VCaP (cell line): Measurements from ENCODE around the gene MACROH2A2.
"Not testable (repeated sequence)": the region's sequence is repeated elsewhere in the genome, so short reads cannot be mapped to it uniquely, and the experiment has no call there.

ENCODE experiments used
- H3K27ac ChIP-seq: fragments of 450-650 bp; 2 replicates; pipeline ENCODE4 v1.5.1; 2017
- TF ChIP-seq, protein P1 (sequence below): fragments of 450-650 bp; conservative IDR thresholded peaks from 2 replicates; pipeline ENCODE4 v1.5.1; 2017; ENCODE audit warnings: mild to moderate bottlenecking, moderate library complexity

MACROH2A2 gene

DNA sequence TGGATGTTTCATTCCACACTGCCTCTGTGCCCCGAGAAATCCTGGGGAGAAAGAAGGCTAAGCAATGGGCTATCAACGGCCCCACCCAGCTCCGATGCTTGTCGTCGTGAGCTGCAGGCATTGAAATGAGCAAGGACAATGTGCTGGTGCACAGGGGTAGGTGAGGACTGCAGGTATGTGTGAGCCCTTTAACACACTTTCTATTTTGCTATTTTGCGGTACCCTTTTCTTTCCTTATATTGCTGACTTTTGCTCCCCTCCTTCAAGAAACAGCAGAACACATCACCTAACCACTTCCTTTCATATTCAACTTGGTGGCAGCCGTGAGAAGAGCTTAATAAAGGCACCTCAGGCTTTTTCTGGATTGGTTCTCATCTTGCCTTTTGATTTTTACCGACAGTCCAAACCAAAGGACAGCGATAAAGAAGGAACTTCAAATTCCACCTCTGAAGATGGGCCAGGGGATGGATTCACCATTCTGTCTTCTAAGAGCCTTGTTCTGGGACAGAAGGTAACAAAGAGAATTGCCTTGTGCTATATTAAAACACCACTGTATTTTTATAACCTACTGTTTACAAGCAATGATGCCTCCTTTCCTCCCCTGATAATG, 40.8 kb downstream of the MACROH2A2 start:
- TF ChIP-seq, protein P1, sequence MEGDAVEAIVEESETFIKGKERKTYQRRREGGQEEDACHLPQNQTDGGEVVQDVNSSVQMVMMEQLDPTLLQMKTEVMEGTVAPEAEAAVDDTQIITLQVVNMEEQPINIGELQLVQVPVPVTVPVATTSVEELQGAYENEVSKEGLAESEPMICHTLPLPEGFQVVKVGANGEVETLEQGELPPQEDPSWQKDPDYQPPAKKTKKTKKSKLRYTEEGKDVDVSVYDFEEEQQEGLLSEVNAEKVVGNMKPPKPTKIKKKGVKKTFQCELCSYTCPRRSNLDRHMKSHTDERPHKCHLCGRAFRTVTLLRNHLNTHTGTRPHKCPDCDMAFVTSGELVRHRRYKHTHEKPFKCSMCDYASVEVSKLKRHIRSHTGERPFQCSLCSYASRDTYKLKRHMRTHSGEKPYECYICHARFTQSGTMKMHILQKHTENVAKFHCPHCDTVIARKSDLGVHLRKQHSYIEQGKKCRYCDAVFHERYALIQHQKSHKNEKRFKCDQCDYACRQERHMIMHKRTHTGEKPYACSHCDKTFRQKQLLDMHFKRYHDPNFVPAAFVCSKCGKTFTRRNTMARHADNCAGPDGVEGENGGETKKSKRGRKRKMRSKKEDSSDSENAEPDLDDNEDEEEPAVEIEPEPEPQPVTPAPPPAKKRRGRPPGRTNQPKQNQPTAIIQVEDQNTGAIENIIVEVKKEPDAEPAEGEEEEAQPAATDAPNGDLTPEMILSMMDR, result no peak
- no peak overlapping the region for H3K27ac ChIP-seq

- H3K27ac ChIP-seq, result no peak overlapping the region
- TF ChIP-seq, protein P1, result no peak
Observed at GRCh38 chr10:70094250-70094649, 41.6 kb downstream of the MACROH2A2 start.

GRCh38 chr10:70096016-70096704, 43.5 kb downstream of the MACROH2A2 start:
- TF ChIP-seq, protein P1, result no peak
- H3K27ac ChIP-seq, result no peak overlapping the region

DNA sequence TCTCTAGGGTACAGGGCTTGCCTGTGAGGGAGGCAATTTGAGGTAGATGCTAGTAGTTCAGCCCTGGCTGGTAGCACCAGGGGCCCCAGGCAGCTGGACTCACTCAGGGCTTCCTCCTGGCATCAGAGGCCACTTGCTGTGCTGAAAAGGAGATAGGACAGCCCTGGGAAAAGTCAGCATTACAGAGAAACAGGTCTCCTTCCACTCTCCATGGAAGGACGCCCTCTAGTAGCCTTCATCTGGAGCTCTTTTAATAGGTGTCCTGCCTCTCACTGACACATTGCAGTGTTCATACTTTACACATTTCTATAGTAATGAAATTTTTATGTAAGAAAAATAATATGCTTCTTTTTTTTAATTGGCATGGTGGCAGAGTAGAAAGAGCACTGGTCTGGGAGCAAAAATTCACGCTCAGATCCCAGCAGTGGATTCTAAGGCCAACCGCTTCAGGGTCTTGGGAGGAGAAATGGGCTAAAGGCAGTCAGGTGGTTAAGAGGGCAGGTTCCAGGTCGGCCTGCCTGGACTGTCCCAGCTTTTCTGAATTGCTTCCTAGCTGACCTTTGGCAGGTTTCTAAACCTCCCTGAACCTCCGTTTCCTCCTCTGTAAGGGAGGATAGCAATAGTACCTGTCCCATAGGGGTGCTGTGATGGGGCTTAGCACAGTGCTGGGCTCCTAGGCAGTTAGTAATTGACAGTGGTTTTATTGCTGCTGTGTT, 44.2 kb downstream of the MACROH2A2 start:
- TF ChIP-seq, protein P1, result no peak
- H3K27ac ChIP-seq, result no peak overlapping the region

- TF ChIP-seq, protein P1, result no peak
- no peak overlapping the region for H3K27ac ChIP-seq
Observed at GRCh38 chr10:70097459-70097858, 44.8 kb downstream of the MACROH2A2 start.

- TF ChIP-seq, protein P1, result no peak
- no peak overlapping the region for H3K27ac ChIP-seq
Observed at GRCh38 chr10:70098271-70098670, 45.6 kb downstream of the MACROH2A2 start.

DNA sequence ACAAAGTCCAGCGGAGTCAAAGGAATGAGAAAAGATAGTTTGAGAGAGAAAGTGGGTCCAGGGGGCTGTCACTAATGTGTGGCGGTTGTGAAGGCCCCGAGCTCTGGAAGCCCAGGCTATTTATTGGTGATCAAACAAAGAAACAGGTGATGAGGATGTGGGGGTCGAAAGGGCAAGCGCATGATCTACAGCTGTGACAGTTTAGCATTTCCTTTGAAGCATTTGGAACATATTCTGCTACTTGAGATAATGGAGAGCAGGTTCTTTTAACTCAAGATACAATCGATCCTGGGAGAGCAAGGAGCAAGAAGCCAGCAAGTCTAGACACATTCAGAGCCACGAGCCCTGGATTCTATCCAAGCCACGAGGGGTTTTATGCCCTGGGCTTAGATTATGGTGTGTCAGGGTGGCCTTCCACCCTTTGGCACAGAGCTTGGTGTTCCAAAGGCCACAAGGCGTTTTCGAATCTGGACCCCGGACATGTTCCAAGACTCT, 48.5 kb downstream of the MACROH2A2 start:
- not testable (repeated sequence) for H3K27ac ChIP-seq
